ENCODE data around the gene DNER. TPM values are rescaled to one million over a fixed set of nuclear protein-coding genes. Genes with fewer than 3 reads are reported as not detected.

DNER gene
- total and polyA plus RNA-seq, 2 experiments from 2014 or later: 0.39 to 0.65 TPM

DNA sequence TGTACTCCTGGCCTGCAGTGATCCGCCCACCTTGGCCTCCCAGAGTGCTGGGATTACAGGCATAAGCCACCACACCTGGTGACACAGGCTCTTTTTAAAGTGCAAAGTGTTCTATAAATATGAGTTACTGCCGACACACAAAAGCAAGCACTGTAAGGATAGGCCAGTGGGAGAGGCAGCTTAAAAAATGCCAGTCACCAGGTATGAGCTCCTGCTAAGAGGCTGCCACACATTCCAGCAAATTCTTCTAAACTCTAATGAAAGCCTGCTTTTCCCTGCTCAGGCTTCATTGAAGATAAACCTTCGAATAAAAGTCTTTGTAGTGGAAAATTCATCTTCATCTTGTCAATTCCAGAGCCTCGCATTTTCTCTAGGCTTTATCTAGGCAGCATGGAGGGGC, 240.2 kb downstream of the DNER start:
- H4K20me1 ChIP-seq (ENCODE audit: insufficient read depth): no peaks in the 10 kb centered on the region
- H3K9ac ChIP-seq: no peak overlapping the region
- no peak overlapping the region for H3K4me3 ChIP-seq
- in situ Hi-C loops (cut with MboI): no loop called here
- H3K79me2 ChIP-seq (ENCODE audit: insufficient read depth): no peaks in the 10 kb centered on the region
- H2AFZ ChIP-seq: no peak overlapping the region
- 77 to 84% methylated on average over 4 of the region's 4 CpGs for WGBS, 2 experiments (ENCODE audit: low coverage in 1 of 2, low lambda C conversion rate in 2 of 2, missing lambda C conversion rate in 2 of 2)
- H3K9me2 ChIP-seq (ENCODE audit: insufficient read depth): no peaks in the 10 kb centered on the region
- no peak overlapping the region for H3K27ac ChIP-seq
- H3K27me3 ChIP-seq (replicated peaks; ENCODE audit: insufficient read depth): no peaks in the 10 kb centered on the region
- no peak for TF ChIP-seq EZH2 (IDR thresholded peaks at IDR 0.05; ENCODE audit: insufficient read depth, poor library complexity, severe bottlenecking)
- TF ChIP-seq EZH2phosphoT487 (IDR thresholded peaks at IDR 0.05; ENCODE audit: insufficient read depth, low read depth): no peak
- no peaks in the 10 kb centered on the region for H3K9me3 ChIP-seq (ENCODE audit: low read depth)
- no peak overlapping the region for H3K4me2 ChIP-seq (ENCODE audit: unreplicated experiment)
- DNase-seq: no peak
- no peaks in the 10 kb centered on the region for H3K4me1 ChIP-seq (ENCODE audit: insufficient read depth)
- no peaks in the 10 kb centered on the region for H3K36me3 ChIP-seq (ENCODE audit: low read depth)
- no peaks in the 10 kb centered on the region for H3F3A ChIP-seq (ENCODE audit: insufficient read depth)

DNA sequence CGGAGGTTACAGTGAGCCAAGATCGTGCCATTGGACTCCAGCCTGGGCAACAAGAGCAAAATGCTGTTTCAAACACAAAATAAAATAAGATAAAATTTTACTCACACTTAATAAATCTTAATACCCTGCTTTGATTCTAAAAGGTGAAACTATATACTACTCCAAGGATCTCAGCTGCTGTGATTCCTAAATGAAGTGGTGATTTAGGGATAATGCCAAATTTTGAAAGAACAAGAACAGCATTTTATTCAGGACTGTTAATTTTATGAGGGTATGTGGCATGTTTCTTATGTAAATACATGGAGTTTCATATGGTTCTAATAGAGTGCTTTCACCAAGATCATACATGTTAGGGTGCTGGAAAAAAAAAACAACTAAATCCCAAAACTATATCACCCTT, 243.6 kb downstream of the DNER start:
- no peaks in the 10 kb centered on the region for H3K27me3 ChIP-seq (replicated peaks; ENCODE audit: insufficient read depth)
- WGBS, 2 experiments (ENCODE audit: low coverage in 1 of 2, low lambda C conversion rate in 2 of 2, missing lambda C conversion rate in 2 of 2): 75 to 80% methylated on average over 2 of the region's 2 CpGs
- no peaks in the 10 kb centered on the region for H3F3A ChIP-seq (ENCODE audit: insufficient read depth)
- in situ Hi-C loops (cut with MboI): no loop called here
- no peak for DNase-seq
- no peak overlapping the region for H2AFZ ChIP-seq
- TF ChIP-seq EZH2phosphoT487 (IDR thresholded peaks at IDR 0.05; ENCODE audit: insufficient read depth, low read depth): no peak
- TF ChIP-seq EZH2 (IDR thresholded peaks at IDR 0.05; ENCODE audit: insufficient read depth, poor library complexity, severe bottlenecking): no peak
- no peaks in the 10 kb centered on the region for H3K4me1 ChIP-seq (ENCODE audit: insufficient read depth)
- H3K4me2 ChIP-seq (ENCODE audit: unreplicated experiment): no peak overlapping the region
- H3K36me3 ChIP-seq (ENCODE audit: low read depth): no peaks in the 10 kb centered on the region
- no peak overlapping the region for H3K27ac ChIP-seq
- no peak overlapping the region for H3K4me3 ChIP-seq
- H3K9me3 ChIP-seq (ENCODE audit: low read depth): no peaks in the 10 kb centered on the region
- H3K79me2 ChIP-seq (ENCODE audit: insufficient read depth): no peaks in the 10 kb centered on the region
- no peak overlapping the region for H3K9ac ChIP-seq
- no peaks in the 10 kb centered on the region for H3K9me2 ChIP-seq (ENCODE audit: insufficient read depth)
- H4K20me1 ChIP-seq (ENCODE audit: insufficient read depth): no peaks in the 10 kb centered on the region

DNA sequence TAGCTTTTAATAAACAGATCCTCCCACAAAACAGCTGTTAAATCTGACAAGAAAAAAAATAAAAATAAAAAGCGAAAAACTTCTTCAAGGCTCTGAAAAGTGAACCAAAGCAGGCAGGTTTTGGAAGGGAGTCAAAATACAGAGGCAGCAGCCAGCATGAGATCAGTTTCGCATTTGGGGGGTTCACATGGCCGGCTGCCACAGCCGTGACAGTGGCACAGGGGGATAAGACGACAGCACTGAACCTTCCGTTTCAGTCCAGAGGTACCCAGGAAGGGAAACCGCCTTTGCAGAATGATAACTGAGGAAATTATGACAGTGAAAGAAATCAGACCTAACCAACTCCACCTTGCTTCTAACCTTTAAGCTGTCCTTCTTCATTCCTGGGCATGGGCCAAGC, 246.6 kb downstream of the DNER start:
- Histone ChIP-seq H3K27ac (no peak overlapping the region), H2AFZ (no peak overlapping the region), H3K79me2 (ENCODE audit: insufficient read depth) (no peaks in the 10 kb centered on the region), H4K20me1 (ENCODE audit: insufficient read depth) (no peaks in the 10 kb centered on the region), H3K9me3 (ENCODE audit: low read depth) (no peaks in the 10 kb centered on the region), H3K4me2 (ENCODE audit: unreplicated experiment) (no peak overlapping the region), H3K27me3 (replicated peaks; ENCODE audit: insufficient read depth) (no peaks in the 10 kb centered on the region), H3K9ac (no peak overlapping the region), H3K36me3 (ENCODE audit: low read depth) (no peaks in the 10 kb centered on the region), H3K4me1 (ENCODE audit: insufficient read depth) (no peaks in the 10 kb centered on the region), H3F3A (ENCODE audit: insufficient read depth) (no peaks in the 10 kb centered on the region), H3K4me3 (no peak overlapping the region), H3K9me2 (ENCODE audit: insufficient read depth) (no peaks in the 10 kb centered on the region)
- DNase-seq: no peak
- WGBS, 2 experiments (ENCODE audit: low coverage in 1 of 2, low lambda C conversion rate in 2 of 2, missing lambda C conversion rate in 2 of 2): 73 to 75% methylated on average over 7 of the region's 7 CpGs
- TF ChIP-seq EZH2 (IDR thresholded peaks at IDR 0.05; ENCODE audit: insufficient read depth, poor library complexity, severe bottlenecking): no peak
- no peak for TF ChIP-seq EZH2phosphoT487 (IDR thresholded peaks at IDR 0.05; ENCODE audit: insufficient read depth, low read depth)
- in situ Hi-C loops (cut with MboI): no loop called here

DNA sequence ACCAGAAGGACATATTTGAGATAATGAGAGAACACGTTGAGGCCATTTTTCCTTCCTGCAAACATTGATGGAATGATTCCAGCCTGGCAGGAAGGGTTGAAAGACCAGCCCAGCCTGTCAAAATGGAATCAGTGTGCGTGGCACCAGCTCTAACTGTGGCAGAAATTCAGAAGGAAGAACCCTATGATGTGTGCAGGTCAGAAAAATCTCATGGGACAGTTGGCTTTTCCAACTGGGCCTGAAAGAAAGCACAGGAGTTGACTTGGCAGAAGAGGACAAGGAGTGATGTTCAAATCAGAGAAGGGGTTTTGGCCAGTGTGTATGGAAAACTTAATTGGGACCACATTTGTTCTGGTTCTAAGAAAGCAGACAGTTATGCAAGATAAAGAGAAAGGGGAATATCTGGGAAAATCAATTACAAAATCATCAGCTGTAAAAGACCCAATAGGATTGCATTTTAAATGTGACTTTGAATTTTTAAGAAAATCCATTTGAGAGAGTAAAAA, 250.5 kb downstream of the DNER start:
- Histone ChIP-seq H3K27me3 (replicated peaks; ENCODE audit: insufficient read depth) (no peaks in the 10 kb centered on the region), H2AFZ (no peak overlapping the region), H3K36me3 (ENCODE audit: low read depth) (no peaks in the 10 kb centered on the region), H3K79me2 (ENCODE audit: insufficient read depth) (no peaks in the 10 kb centered on the region), H3K9me3 (ENCODE audit: low read depth) (no peaks in the 10 kb centered on the region), H3F3A (ENCODE audit: insufficient read depth) (no peaks in the 10 kb centered on the region), H4K20me1 (ENCODE audit: insufficient read depth) (no peaks in the 10 kb centered on the region), H3K4me3 (no peak overlapping the region), H3K27ac (no peak overlapping the region), H3K9ac (no peak overlapping the region), H3K4me2 (ENCODE audit: unreplicated experiment) (no peak overlapping the region), H3K4me1 (ENCODE audit: insufficient read depth) (no peaks in the 10 kb centered on the region), H3K9me2 (ENCODE audit: insufficient read depth) (no peaks in the 10 kb centered on the region)
- in situ Hi-C loops (cut with MboI): no loop called here
- no peak for DNase-seq
- 20 to 23% methylated on average over 2 of the region's 2 CpGs for WGBS, 2 experiments (ENCODE audit: low coverage in 1 of 2, low lambda C conversion rate in 2 of 2, missing lambda C conversion rate in 2 of 2)
- no peak for TF ChIP-seq EZH2phosphoT487 (IDR thresholded peaks at IDR 0.05; ENCODE audit: insufficient read depth, low read depth)
- no peak for TF ChIP-seq EZH2 (IDR thresholded peaks at IDR 0.05; ENCODE audit: insufficient read depth, poor library complexity, severe bottlenecking)

DNA sequence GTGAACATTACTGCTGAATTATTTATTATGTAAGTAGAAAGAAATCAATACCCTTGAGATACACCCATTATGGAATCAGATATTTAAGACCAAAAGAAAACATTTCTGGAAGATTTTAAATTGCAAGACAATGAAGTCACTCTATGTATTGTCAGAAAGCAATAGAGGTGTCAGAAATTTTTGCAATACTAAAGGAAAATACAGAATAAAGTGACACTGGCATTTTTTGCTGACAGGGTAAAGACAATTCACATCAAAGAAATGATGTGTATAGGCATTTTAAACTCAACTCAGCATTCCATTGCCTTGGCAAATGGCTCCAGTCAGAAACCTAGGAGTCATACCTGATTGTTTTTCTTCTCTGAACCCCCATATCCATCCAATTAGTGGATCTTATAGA, 252.2 kb downstream of the DNER start:
- Histone ChIP-seq H3K4me3 (no peak overlapping the region), H4K20me1 (ENCODE audit: insufficient read depth) (no peaks in the 10 kb centered on the region), H2AFZ (no peak overlapping the region), H3K79me2 (ENCODE audit: insufficient read depth) (no peaks in the 10 kb centered on the region), H3K9ac (no peak overlapping the region), H3K36me3 (ENCODE audit: low read depth) (no peaks in the 10 kb centered on the region), H3K27ac (no peak overlapping the region), H3K27me3 (replicated peaks; ENCODE audit: insufficient read depth) (no peaks in the 10 kb centered on the region), H3K4me1 (ENCODE audit: insufficient read depth) (no peaks in the 10 kb centered on the region), H3K9me2 (ENCODE audit: insufficient read depth) (no peaks in the 10 kb centered on the region), H3K4me2 (ENCODE audit: unreplicated experiment) (no peak overlapping the region), H3K9me3 (ENCODE audit: low read depth) (no peaks in the 10 kb centered on the region), H3F3A (ENCODE audit: insufficient read depth) (no peaks in the 10 kb centered on the region)
- TF ChIP-seq EZH2 (IDR thresholded peaks at IDR 0.05; ENCODE audit: insufficient read depth, poor library complexity, severe bottlenecking) (no peak), EZH2phosphoT487 (IDR thresholded peaks at IDR 0.05; ENCODE audit: insufficient read depth, low read depth) (no peak)
- DNase-seq: no peak
- in situ Hi-C loops (cut with MboI): no loop called here

Data from GM23248 (cell line).